ENCODE results near the gene FER.
"Not testable (repeated sequence)": the region's sequence is repeated elsewhere in the genome, so short reads cannot be mapped to it uniquely, and the experiment has no call there.

Gene FER

DNA sequence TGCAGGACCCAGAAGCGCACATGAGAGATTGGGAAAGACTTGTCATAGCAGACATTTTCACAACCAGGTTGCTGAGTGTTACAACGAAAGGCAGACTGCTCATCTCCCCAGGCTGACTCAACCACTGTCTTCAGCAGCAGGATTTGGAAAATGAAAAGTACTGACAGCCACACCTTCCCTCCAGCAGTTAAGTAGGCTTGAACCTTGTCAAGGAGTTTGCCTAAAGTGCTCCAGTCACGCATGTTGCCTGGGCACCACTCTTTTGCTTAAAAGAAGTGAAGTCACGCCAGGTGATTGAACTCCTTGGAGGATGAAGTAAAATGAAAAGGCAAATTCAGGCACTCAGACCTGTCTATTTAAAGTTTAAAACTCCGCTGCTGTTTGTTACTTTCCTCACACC is 304.5 kb downstream of the FER start:
- not testable (repeated sequence) for DNase-seq

DNA sequence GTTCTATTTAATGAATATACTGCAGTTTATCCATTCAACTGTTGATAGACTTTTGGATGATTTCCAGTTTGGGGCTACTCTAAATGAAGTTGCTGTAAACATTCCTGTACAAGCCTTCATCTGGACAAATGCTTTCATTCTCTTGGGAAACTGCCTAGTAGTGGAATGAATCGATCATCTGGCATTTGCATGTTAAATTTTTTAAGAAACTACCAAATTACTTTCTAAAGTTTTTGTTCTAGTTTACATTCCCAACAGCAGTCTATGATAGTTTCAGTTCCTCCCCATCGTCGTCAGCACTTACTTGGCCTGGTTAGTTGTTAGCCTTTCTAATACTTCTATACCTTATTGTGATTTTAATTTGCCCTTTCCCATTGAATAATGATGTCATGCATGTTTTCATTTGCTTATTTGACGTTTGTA is 306.3 kb downstream of the FER start:
- DNase-seq, result no peak

DNA sequence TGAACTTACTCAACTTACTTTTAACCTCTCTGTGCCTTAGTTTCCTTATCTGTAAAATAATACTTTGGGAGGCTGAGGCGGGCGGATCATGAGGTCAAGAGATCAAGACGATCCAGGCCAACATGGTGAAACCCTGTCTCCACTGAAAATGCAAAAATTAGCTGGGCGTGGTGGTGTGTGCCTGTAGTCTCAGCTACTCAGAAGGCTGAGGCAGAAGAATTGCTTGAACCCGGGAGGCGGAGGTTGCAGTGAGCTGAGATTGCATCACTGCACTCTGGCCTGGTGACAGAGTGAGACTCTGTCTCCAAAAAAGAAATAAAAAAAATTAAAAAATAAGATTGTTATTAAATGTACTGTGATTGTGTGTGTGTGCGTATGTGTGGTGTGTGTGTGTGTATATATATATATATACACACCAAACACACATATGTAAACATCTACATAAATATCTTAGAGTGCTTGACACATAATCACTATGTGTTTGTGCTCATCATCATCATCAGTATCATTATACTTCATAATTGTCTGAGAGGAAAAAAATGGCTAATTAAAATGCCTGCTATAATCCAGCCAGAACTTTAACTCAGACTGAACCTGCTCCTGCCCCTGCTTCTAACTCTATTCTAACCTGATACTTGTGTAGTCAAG is 312.8 kb downstream of the FER start:
- DNase-seq, result no peak

DNA sequence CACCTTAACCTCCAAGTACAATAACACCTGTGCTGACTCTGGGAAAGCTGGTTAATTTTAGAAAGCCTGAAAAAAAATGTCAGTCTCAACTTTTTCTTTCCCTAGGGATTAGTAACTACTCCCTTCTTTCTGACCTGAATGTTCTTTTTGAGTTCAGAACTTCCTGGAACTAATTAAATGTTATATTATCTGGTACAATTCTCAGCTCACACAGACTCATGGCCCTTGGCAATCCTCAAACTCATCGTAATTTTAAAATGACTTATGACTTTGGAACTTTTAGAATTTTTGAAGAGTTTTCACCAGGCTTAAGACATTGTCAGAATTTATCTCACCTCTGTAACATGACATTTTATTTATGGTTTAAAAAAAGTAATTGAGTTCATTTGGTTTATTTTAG is 315.0 kb downstream of the FER start:
- DNase-seq, result no peak

DNA sequence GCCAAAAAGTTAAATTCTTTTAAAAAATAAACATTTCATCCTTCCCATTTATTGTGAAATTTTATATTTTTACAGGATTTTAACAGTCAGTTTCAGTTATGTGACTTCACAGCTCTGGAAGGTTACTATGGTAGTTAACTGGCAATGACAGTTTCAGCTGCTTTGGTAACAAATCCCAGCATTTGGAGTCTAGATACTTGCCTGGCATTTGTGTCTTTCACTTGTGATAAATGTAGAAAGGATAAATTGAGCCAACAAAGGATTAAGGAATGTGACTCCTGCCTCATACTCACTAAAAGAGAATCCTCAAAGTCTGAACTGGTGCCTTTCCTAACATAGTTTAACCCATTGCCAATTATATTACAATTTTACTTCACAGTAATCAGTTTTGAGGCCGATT is 315.5 kb downstream of the FER start:
- DNase-seq, result no peak

DNA sequence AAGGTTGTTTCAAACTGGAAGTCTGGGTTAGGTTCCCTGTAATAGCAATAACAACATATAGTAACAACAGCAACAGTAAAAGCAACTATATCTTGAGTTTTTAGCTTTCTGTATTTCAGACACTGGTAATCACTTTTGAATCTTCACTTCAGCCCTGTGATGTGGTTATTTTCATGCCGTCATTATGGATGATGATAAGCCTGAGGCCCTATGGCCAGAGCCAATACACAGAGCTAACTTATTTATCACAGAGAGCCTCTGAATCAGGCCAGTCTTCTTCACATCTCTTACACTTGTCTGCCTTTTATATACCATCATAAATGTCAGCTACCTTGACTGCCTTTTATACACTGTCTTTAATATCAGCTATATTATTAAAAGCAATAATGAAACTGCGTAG is 329.0 kb downstream of the FER start:
- DNase-seq, result no peak

DNA sequence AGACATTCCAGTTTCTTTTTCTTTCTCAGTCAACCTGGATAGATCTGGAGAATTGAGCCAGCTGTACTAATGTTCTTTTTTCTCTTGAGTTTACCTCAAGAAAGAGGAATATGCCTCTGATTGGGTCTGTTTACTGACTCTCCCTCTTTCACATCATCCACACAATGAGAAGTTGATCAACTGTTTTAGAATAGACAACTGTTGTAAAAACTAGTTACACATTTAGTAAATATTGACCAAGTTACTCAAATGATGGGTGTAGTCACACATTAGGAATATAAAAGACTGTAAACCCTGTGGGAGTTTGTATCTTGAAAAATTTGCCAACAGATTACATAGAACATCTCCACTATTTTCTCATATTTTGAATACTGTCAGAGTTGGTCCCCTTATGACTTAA is 330.8 kb downstream of the FER start:
- DNase-seq, result no peak

DNA sequence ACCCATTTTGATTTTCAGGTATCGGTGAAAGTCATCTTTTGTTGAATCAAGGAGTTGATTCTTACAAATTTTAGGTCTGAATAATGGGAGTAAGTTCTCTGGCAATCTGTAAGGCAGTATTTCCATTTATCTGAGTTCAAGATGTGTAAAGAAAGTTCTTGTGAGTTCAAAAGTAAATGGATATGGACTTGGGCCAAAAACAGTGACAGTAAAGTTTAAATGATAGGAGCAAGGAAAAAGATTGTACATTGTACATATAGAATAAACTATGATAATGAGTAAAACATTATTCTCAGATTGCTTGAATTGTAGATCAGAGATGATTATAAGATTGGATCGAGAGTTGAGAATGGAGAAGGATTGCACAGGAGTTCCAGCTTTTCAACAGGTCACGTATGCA is 332.8 kb downstream of the FER start:
- no peak for DNase-seq

DNA sequence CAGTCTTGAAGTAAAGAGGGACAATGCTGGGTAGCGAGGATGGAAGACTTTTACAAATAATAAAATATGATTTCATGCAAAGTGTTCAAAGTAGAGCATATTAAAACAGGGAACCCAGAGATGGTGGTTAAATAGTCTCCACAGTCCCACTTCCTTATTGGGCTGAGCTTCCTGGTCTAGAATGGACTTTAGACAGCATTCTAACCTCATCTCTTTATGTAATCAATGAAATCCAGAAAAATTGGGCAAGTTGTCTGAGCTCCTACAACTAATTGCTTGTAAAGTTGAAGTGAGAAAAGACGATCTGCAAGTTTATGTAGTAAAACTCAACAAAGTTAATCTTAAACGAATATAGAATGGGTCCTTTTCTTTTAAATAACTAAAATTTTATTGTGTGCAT is 333.2 kb downstream of the FER start:
- DNase-seq, result no peak

DNA sequence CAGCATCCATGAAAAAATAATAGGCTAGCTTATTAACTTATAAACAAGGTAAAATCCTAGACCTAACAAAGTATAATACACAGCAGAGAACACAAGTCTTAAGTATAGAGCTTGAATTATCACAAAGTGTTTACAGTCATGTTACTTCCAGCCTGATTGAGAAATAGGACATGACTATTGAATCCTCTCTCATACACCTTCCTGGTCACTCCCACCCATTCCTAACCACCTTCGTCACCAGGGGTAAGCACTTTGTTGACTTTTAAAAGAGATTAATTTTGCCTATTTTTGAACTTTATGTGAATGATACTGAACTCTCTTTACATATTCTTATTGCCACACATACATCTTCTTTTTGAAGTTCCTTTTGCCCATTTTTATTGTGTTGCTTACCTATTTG is 336.2 kb downstream of the FER start:
- DNase-seq, result no peak

DNA sequence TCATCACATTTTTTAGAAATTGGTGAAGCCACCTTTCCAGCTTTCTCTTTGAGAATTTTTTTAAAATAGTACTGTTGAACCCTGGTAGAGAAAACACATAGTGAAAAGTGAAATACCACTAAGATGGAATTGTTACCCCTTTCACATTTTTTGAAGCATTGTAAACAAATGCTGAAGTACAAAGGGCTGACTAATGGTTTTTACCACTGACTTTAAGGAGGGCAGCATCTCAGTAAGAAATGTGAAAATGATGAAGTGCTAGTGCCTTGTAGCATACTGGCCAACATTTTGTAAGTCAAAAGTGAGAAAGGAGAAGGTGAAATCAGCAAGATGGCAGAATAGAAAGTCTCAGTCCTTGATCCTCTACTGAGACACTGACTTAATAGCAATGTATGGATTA is 341.5 kb downstream of the FER start:
- DNase-seq, result no peak

DNA sequence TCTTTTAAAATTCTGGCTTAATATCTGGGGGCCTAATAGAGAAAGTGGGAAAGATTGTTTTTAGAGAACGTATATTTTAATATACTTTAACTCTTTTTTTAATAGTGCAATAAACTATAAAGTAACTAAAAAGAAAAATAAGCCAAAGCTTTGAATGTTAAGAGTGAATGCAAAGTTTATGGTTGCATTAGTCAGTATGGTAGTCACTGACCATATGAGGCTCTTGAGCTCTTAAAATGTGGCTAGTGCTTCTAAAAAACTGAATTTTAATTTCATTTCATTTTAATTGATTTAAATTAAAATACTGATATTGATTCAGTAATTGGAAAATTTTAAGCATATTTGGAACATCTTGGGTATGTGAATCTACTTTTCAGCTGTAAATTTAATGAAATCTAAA is 351.4 kb downstream of the FER start:
- no peak for DNase-seq

DNA sequence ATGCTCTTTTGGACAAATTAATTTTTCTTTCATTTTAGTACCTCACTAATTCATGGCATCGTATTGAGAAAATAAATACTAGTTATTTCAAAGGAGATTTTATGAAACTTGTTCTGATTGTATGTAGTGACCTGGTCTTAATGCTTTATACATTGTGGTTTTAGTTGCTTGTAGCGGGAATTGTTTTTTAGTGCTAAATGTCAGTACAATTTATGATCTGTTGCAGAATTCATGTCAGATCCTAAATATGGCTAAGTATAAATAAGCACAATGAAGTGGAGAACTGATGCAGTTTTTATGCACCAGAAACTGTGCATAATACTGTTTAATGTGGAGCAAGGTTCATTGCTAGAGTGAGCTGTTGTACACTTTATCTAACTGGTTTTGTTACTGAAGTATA is 353.3 kb downstream of the FER start:
- no peak for DNase-seq

DNA sequence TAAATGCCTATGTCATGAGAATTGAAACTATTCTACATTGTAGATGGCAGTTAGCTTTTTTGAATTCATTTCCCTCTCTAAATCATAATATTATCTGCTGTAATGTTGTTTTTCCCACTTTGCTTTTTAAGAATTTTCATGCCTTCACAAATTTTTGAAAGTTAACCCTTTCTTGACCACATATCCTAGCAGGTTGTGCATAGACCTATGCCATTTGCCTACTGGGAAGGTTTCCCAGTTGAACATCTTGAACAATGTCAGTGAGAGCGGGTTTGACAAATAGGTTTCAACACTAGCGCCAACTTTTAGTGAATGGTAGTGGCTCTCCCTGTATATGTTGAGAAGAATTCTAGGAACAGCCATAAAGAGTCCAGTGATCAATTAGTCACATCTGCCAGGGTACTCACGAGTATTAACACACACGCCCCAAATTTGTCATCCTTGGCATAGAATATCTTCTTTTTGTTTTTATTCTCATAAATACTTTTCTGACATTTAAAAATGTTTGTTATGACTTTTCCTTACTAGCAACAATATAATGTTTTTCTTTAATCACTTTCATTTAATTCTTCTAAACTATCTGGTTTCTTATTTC is 354.5 kb downstream of the FER start:
- no peak for DNase-seq

DNA sequence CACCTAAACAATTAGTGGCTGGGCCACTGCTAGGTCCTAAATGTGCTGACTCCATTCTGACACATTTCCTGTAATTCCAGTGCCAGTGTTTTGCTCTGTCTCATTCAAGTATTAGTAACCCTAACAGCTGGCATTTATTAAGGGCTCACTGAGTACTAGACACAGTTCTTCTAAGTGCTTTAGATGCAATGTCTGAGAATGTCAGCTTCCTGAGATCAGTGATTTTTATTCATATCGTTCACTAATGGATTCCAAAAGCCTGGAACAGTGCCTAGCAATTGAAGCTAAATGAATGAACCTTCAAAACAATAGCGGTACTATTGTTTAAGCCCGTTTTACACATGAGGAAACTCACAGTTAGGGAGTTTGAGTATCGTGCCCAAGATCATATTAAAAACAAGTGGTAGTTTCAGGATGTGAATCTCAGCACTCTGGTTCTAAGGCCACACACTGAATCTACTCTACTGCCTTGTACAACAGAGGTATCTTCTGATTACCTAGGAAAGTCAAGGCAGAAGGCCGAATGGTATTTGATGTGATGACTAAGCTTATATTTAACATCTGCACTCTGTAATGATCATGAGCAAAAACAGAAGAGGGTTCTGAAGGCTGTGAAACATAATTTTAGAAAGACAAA is 358.1 kb downstream of the FER start:
- DNase-seq, result no peak

DNA sequence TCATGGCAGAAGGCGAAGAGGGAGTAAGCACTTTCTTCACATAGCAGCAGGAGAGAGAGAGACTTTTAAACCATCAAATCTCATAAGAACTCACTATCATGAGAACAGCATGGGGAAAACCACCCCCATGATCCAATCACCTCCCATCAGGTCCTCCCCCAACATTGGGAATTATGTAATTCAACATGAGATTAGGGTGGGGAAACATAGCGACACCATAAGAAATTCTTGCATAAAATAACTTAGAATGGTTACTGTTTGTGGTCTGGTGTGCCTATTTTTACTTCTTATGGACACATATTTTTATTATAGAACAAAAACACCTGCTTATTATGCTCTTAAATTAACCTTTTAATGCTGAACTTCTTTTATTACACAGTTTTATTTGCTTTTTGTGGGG is 364.0 kb downstream of the FER start:
- no peak for DNase-seq

DNA sequence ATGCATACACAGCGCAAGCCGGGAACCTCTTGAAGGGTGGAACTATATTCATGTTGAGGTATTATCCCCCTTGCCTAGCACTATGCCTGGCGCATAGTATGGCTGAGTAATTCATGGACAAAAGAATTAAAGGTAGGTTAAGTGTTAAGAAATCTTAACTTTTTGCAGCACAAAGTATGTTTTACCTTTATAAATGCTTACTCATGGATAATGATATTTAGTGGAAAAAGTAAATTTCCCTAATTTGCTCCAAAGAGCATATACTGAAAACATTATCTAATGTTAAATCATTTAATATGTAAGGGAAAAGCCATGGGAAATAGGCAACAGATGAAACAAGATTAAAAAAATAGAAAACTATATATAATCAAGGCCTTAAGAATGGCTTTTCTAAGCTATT is 365.9 kb downstream of the FER start:
- DNase-seq, result no peak

DNA sequence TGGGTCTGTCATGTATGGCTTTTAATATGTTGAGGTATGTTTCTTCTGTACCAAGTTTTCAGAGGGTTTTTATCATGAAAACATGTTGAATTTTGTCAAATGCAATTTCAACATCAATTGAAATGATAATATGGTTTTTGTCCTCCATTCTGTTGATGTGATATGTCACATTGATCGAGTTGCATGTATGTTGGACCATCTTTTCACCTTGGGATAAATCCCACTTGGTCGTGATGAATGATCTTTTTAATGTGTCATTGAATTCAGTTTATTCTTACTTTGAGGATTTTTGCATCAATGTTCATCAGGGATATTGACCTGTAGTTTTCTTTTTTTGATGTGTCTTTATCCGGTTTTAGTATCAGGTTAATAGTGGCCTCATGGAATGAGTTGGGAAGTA is 373.5 kb downstream of the FER start:
- DNase-seq, result no peak

DNA sequence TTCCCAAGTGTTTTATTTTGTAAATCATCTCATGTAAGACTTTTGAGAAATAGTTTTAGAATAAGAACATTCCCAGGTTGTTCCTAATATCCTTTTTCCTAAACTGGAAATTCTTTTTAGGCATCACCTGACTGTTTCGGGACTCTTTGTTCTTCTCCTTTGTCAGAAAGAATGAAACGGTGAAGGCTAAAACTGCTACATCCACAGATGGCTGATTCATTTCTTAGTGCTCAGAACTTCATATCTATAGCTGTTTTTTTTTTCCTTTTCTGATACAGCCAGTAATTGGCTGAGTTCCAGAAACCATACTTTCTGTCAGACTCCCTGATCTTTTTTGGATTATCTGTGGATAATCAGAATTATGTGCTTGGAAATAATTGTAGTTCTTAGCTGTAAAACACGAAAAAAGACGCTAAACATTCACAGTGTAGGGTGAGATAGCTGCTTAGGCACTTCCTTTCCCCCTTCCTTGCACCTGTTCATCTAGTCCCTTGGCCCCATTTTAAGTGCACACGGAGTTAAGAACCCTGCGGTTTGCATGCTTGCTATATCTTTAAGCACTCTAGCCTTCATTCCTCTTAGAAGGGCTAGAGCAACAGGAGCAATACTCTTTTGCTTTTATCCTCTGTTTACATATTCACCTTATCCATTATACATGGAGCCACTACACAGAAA is 378.2 kb downstream of the FER start:
- DNase-seq, result no peak

DNA sequence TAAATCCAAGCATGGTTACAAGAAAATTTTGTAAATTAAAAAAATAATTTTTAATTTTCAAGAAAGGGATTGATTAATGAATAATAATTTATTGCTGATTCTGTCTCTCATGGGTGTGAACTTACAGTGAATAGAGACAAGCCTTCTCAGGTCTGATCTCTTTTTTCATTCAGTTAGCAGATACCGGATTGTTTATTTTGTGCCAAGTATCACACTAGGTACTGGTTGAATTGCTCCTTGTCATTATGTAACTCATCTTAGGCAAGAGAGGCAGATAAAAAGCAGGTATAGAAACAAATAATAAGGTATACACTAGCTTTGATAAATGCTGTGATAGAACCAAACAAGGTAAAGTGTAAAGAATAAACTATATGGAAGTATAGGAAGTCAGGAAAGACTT is 378.8 kb downstream of the FER start:
- no peak for DNase-seq

DNA sequence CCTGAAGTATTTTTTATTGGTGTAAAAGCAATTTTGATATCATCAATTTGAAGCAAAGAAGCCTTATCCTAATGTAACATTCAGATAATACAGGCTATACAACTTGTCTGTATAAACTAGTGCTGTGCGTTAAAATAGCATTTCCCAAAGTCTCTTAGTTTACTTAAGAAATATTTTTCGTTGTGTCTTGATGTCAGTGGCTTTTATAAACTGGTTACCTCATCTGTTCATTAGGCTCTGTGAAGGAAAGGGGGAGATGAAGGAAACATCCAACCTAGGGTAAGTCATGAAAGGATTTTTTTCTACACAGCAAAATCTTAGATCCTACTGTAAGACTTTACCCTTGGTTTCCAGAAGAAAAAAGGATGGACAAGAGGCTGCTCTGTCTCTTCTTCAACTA is 389.2 kb downstream of the FER start:
- no peak for DNase-seq

DNA sequence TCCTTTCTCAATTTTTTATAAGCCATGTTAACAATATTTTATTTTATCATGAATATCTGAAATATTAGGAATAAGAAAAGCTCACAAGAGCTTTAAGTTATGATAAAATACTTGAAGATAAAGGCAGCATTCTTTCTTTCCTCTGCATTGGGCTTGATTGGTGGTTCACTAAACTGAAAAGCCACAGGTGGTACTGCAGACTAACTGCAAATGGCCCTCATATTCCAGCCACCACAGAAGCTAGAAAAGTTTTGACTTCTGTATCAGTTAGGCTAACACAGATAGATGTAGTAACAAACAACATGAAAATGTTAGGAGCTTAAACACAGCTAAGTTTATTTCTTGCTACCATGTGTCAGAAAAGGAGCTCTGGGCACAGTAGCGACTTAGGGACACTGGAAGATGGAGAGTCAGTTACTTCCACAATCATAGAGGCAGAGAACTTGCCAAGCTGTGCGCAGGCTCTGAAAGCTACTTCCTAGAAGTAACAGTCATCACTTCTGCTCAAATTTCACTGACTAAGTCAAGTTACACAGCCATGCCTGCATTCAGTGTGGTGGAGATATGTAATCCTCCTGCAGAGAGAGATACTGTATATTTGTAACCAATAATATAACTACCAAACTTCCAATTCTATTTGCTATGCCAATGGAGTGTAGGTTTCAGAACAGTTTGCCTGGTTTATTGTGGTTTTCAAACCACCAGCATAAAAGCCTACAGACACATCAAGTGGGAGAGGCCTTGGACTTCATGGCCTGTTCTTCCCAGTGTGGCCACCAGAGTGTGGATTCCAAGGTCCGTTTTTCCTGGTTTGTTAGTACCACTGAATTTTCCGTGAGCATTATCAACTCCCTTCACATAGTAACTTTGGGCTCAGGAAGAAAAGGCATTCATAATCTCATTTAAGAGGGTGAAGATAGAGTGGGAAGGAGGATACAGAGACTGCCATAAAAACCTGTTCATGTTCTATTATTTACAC is 393.8 kb downstream of the FER start:
- no peak for DNase-seq

DNA sequence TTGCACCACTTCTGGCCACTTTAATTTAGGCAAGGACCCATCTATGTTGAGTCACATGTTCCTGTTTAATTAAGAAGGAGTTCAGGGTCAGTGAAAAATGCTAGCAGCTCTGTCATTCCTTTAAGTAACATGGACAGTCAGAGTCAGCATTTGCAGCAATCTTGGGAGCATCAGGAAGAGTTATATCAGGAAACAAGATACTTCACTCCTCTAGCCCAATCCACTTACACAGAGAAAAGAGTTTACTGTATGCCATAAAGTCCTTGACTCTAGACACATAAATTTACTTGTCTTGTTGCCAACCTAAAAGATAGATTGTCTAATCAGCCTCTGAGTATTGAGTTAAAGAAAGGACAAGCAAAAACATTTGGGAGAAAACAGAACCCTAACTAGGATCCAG is 395.3 kb downstream of the FER start:
- no peak for DNase-seq

All from hematopoietic multipotent progenitor cell treated with erythropoietin and hydrocortisone succinate and interleukin-3 and kit ligand, for 8 days (in vitro differentiated cells).